HepG2 (cell line): Measurements from ENCODE around the gene NAV2. TPM values are rescaled to one million over a fixed set of nuclear protein-coding genes. Genes with fewer than 3 reads are reported as not detected.
A peak's percentile ranks its signal among the peaks of the same experiment; 100 is the strongest.

ENCODE experiments used
- FOXP1 ChIP-seq, 2 experiments: fragments of 450-650 bp in 1 of 2; IDR thresholded peaks; 2 replicates each; pipeline ENCODE4 v1.6.1; 2017 to 2018; ENCODE audit warnings: antibody characterized with exemption in 1 of 2
- HMGXB4 ChIP-seq, 2 experiments: sonication (generic) in 1 of 2; formaldehyde crosslinking in 1 of 2; IDR thresholded peaks; 2 replicates each; pipeline versions ENCODE4 v1.4.0 to v1.6.1; 2018 to 2020; ENCODE audit warnings: missing genetic modification reagents in 2 of 2, borderline replicate concordance in 1 of 2, low read depth in 1 of 2, mild to moderate bottlenecking in 1 of 2, missing biosample characterization in 1 of 2
- KLF13 ChIP-seq: sonication (generic); formaldehyde crosslinking; IDR thresholded peaks from 2 replicates; pipeline ENCODE4 v1.4.0; 2020; ENCODE audit warnings: mild to moderate bottlenecking, missing genetic modification reagents
- MAX ChIP-seq: IDR thresholded peaks from 2 replicates; pipeline ENCODE4 v1.6.1; 2012; ENCODE audit warnings: inconsistent platforms
- NFE2L1 ChIP-seq: sonication (generic); formaldehyde crosslinking; IDR thresholded peaks from 2 replicates; pipeline ENCODE4 v1.4.0; 2020; ENCODE audit warnings: missing genetic modification reagents, mild to moderate bottlenecking, borderline replicate concordance
- NFIC ChIP-seq: IDR thresholded peaks from 2 replicates; pipeline ENCODE4 v1.6.1; 2012; ENCODE audit warnings: mild to moderate bottlenecking, low read length, inconsistent platforms
- SMAD9 ChIP-seq: sonication (generic); formaldehyde crosslinking; IDR thresholded peaks from 2 replicates; pipeline ENCODE4 v1.5.1; 2020; ENCODE audit warnings: mild to moderate bottlenecking, missing genetic modification reagents
- TARDBP ChIP-seq: sonication (generic); formaldehyde crosslinking; IDR thresholded peaks from 2 replicates; pipeline ENCODE4 v1.8.0; 2022; ENCODE audit warnings: mild to moderate bottlenecking, missing genetic modification reagents
- TRIM22 ChIP-seq: fragments of 450-650 bp; IDR thresholded peaks from 2 replicates; pipeline ENCODE4 v1.6.1; 2017
- ZMYM3 ChIP-seq: sonication (generic); formaldehyde crosslinking; IDR thresholded peaks from 2 replicates; pipeline ENCODE4 v1.5.1; 2020; ENCODE audit warnings: mild to moderate bottlenecking, missing genetic modification reagents
- ZNF101 ChIP-seq: sonication (generic); formaldehyde crosslinking; IDR thresholded peaks from 2 replicates; pipeline ENCODE4 v1.4.0; 2020; ENCODE audit warnings: mild to moderate bottlenecking, low read depth, missing genetic modification reagents, borderline replicate concordance
- ZNF644 ChIP-seq: IDR thresholded peaks from 2 replicates; pipeline ENCODE4 v1.6.1; 2016; ENCODE audit warnings: low read depth
- ZNF674 ChIP-seq: sonication (generic); formaldehyde crosslinking; IDR thresholded peaks from 2 replicates; pipeline ENCODE4 v1.5.0; 2020; ENCODE audit warnings: low read depth, mild to moderate bottlenecking, missing genetic modification reagents
- ZNF687 ChIP-seq: sonication (generic); formaldehyde crosslinking; IDR thresholded peaks from 2 replicates; pipeline ENCODE4 v1.5.1; 2020; ENCODE audit warnings: mild to moderate bottlenecking, missing genetic modification reagents, moderate library complexity
- ZNF7 ChIP-seq: IDR thresholded peaks from 2 replicates; pipeline ENCODE4 v1.6.1; 2016; ENCODE audit warnings: missing biosample characterization, missing genetic modification reagents
- ZNF713 ChIP-seq: sonication (generic); formaldehyde crosslinking; IDR thresholded peaks from 2 replicates; pipeline ENCODE4 v1.4.0; 2020; ENCODE audit warnings: mild to moderate bottlenecking, missing genetic modification reagents
- ZNF761 ChIP-seq: sonication (generic); formaldehyde crosslinking; conservative IDR thresholded peaks from 2 replicates; pipeline ENCODE4 v1.4.0; 2020; ENCODE audit warnings: mild to moderate bottlenecking, missing genetic modification reagents
- ZNF788 ChIP-seq: sonication (generic); formaldehyde crosslinking; IDR thresholded peaks from 2 replicates; pipeline ENCODE4 v1.5.0; 2020; ENCODE audit warnings: mild to moderate bottlenecking, missing genetic modification reagents, borderline replicate concordance
- polyA plus RNA-seq, 8 experiments: library from polyadenylated mRNA; depleted of rRNA in 3 of 8; stranded (reverse) in 7 of 8; unstranded in 1 of 8; fragments of >200 nt; fragmentation: Illumina TruSeq in 4 of 8; extraction: Trizol in 4 of 8; gene quantifications; 2 replicates each; pipeline versions ENCODE4 v1.2.1 to v1.2.3, GENCODE V29; 2011 to 2016; ENCODE audit warnings: low read depth in 4 of 8, missing spikeins in 1 of 8, mixed read lengths in 1 of 8; ENCODE audit not compliant: insufficient read depth in 1 of 8
- total RNA-seq, 5 experiments: library from RNA; depleted of rRNA; stranded (reverse); fragments of >200 nt; fragmentation: Illumina TruSeq; extraction: Trizol; gene quantifications; 2 replicates each; pipeline ENCODE4 v1.2.3, GENCODE V29; 2016; ENCODE audit warnings: low read depth in 1 of 5

The NAV2 gene
- total and polyA plus RNA-seq, 2 of the 13 experiments (the other 11 are each of a cell fraction or from before 2014, with no cell fraction given) = 9.3 to 34.6 TPM

- TF ChIP-seq ZNF687 (CRISPR knock-in tag) (peak; percentile 94), ZNF788 (CRISPR knock-in tag) (no peak), NFIC (no peak), ZNF644 (no peak), ZNF101 (no peak), KLF13 (CRISPR knock-in tag) (no peak), TARDBP (CRISPR knock-in tag) (no peak; the same call in 1 of the 2 replicates), HMGXB4 (CRISPR knock-in tag; IDR thresholded peaks at IDR 0.05; ENCODE audit: borderline replicate concordance in 1 of 2, low read depth in 1 of 2) (peak; percentile 25 to 54; a peak in 2 of 4 replicates), TRIM22 (no peak), NFE2L1 (CRISPR knock-in tag) (no peak), SMAD9 (CRISPR knock-in tag) (no peak), ZMYM3 (CRISPR knock-in tag) (0 out of 2 replicates have a peak, but pooled peaks have one; percentile 36), FOXP1 (IDR thresholded peaks at IDR 0.05) (no peak), FOXP1 (CRISPR knock-in tag; IDR thresholded peaks at IDR 0.05) (peak; percentile 53; the same call in 1 of the 2 replicates), ZNF674 (CRISPR knock-in tag) (no peak), ZNF7 (CRISPR knock-in tag) (no peak), ZNF761 (CRISPR knock-in tag) (peak; percentile 80; the same call in 1 of the 2 replicates), ZNF713 (CRISPR knock-in tag) (no peak), MAX (no peak; the same call in 1 of the 2 replicates)
These were observed 287.9 kb downstream of the NAV2 start (continued) for GRCh38 chr11:20000351-20001134.
